ENCODE results near the gene TYMP.

GRCh38 chr22:50575426-50575941 is 45.7 kb upstream of the TYMP start:
- TF ChIP-seq EP300 (IDR thresholded peaks at IDR 0.05; ENCODE audit: borderline replicate concordance in 1 of 2, low read depth in 2 of 2, low read length in 2 of 2) (no peak), CTCF (IDR thresholded peaks at IDR 0.05; ENCODE audit: control extremely low read depth in 1 of 3, insufficient read depth in 1 of 3, low read depth in 1 of 3, low read length in 3 of 3) (no peak), POLR2A (IDR thresholded peaks at IDR 0.05; ENCODE audit: control extremely low read depth in 1 of 2, low read depth in 2 of 2, low read length in 2 of 2) (no peak), TAF7 (optimal IDR thresholded peaks at IDR 0.05; ENCODE audit: borderline replicate concordance, low read depth, low read length) (no peak), MAX (IDR thresholded peaks at IDR 0.05) (no peak), EGR1 (IDR thresholded peaks at IDR 0.05; ENCODE audit: borderline replicate concordance, low read depth, low read length) (no peak), EZH2 (IDR thresholded peaks at IDR 0.05; ENCODE audit: low read depth, low read length, severe bottlenecking) (no peak), POLR2AphosphoS5 (IDR thresholded peaks at IDR 0.05; ENCODE audit: low read depth, low read length) (no peak), SP1 (IDR thresholded peaks at IDR 0.05; ENCODE audit: low read depth, low read length) (no peak), ATF2 (IDR thresholded peaks at IDR 0.05; ENCODE audit: low read length) (no peak), CHD1 (IDR thresholded peaks at IDR 0.05; ENCODE audit: low read depth, low read length) (no peak), SRF (IDR thresholded peaks at IDR 0.05; ENCODE audit: low read depth, low read length) (no peak), SIN3A (conservative IDR thresholded peaks at IDR 0.05 in 1 of 2, IDR thresholded peaks at IDR 0.05 in 1 of 2; ENCODE audit: low read depth in 1 of 2, low read length in 2 of 2) (no peak), CHD7 (IDR thresholded peaks at IDR 0.05; ENCODE audit: insufficient replicate concordance, low read length) (no peak)
